Astrocyte (in vitro differentiated cells and primary cell): ENCODE results near the gene FLOT2.

Experiments used
- CTCF ChIP-seq: IDR thresholded peaks from 2 replicates; pipeline ENCODE4 v1.5.1; 2011; ENCODE audit warnings: low read depth, mild to moderate bottlenecking, inconsistent platforms, low read length, moderate library complexity; ENCODE audit not compliant: insufficient read depth
- EZH2 ChIP-seq: IDR thresholded peaks from 2 replicates; pipeline ENCODE4 v1.6.1; 2012; ENCODE audit warnings: mild to moderate bottlenecking, low read length, inconsistent platforms; ENCODE audit not compliant: insufficient read depth

GRCh38 chr17:28863953-28864352, 33.6 kb downstream of the FLOT2 start:
- TF ChIP-seq CTCF (no peak), EZH2 (no peak)
